Myocyte (in vitro differentiated cells): ENCODE measurements around the gene HSPB2. TPM values are rescaled to one million over a fixed set of nuclear protein-coding genes. Genes with fewer than 3 reads are reported as not detected.
"Not testable (repeated sequence)": the region's sequence is repeated elsewhere in the genome, so short reads cannot be mapped to it uniquely, and the experiment has no call there.

Experiments
- DNase-seq: peaks from one replicate; pipeline ENCODE4 v3.0.0-alpha.2; 2012; ENCODE audit warnings: low read depth
- polyA plus RNA-seq: library from polyadenylated mRNA; unstranded; fragments of >200 nt; gene quantifications from one replicate; pipeline ENCODE4 v1.2.1, GENCODE V29; 2012; ENCODE audit warnings: missing spikeins
- total RNA-seq: library from RNA; depleted of rRNA; stranded (reverse); fragments of >200 nt; gene quantifications from 2 replicates; pipeline ENCODE4 v1.2.3, GENCODE V29; 2014

The HSPB2 gene, protein sequence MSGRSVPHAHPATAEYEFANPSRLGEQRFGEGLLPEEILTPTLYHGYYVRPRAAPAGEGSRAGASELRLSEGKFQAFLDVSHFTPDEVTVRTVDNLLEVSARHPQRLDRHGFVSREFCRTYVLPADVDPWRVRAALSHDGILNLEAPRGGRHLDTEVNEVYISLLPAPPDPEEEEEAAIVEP
- total RNA-seq: 14.6 and 15.6 TPM in 2 replicates
- polyA plus RNA-seq: 67.7 TPM

GRCh38 chr11:111912535-111912934 is at the start of gene HSPB2:
Gene HSPB2 (plus strand): TSS chr11:111912734. CDS start chr11:111912830, 96 bp downstream.
- peak; percentile 82 for DNase-seq

- DNase-seq: no peak
Measured at GRCh38 chr11:111870113-111870512, 42.4 kb upstream of the HSPB2 start.

DNA sequence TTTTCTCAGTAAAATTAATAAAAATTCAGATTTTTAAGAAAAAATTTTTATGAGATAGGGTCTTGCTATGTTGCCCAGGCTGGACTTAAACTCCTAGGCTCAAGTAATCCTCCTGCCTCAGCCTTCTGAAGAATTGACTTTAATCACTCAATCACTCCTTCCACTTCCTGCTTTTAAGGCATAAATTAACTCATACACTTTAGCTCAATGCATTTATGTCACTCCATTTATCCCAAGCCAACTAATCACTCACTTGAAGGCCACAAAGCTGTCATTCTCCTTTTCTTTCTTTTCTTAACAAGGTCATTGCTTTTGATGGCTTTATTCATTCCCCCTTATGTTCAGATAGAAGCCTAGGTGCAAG is 42.0 kb upstream of the HSPB2 start:
- no peak for DNase-seq

DNA sequence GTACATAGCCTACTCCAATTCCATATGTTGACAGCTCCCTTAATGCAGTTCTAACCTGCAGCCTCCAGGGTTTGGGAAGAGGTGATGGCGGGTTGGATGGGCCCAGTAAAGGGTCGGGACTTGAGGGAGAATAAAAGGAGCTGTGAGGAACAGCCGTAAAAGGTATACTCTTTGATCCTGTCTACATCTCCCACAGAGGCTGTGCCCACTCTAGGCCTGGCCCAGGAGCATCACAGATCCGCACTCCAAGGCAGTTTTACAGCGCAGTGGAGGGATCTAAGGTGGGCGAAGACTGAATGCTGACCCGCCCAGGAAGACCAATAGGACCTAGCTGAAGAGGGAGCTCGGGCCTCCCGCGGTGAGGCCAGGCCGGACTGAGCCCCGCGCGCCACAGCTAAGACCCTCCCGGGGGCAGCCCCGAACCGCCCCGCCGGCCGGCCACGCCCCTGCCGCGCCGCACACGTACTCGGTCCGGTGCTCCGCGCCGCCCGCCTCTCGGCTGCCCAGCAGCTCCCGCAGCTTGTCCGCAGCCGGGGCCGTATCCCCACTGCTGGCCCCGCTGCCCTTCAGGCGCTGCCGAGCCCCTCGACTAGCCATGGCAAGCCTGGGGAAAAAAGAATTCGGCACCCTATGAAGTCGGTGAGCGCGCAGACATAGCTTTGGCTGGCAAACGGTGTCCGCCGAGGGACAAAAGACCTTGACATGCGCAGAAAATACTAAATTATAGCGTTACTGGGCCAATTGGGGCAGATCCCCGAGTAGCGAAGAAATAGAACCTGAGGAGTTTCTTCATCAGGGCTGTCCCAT is 41.4 kb upstream of the HSPB2 start, which contains the start of gene ALG9:
TSS of gene ALG9 (minus strand) at position 696 of the 807 bp plus-strand sequence. CDS start at position 597, 99 bp downstream.
- peak; percentile 88 for DNase-seq

- peak; percentile 43 for DNase-seq
Measured at GRCh38 chr11:111871693-111872161, 40.8 kb upstream of the HSPB2 start.

- no peak for DNase-seq
Measured at GRCh38 chr11:111878385-111878848, 34.1 kb upstream of the HSPB2 start.

- DNase-seq: peak; percentile 98
Measured at GRCh38 chr11:111878849-111879636, 33.5 kb upstream of the HSPB2 start, which contains the start of the genes CFAP68 and FDXACB1. Gene CFAP68 (plus strand): TSS chr11:111879541. CDS start chr11:111879561, 20 bp downstream. Gene FDXACB1 (minus strand): TSS chr11:111879165. CDS start chr11:111879132, 33 bp downstream.

DNA sequence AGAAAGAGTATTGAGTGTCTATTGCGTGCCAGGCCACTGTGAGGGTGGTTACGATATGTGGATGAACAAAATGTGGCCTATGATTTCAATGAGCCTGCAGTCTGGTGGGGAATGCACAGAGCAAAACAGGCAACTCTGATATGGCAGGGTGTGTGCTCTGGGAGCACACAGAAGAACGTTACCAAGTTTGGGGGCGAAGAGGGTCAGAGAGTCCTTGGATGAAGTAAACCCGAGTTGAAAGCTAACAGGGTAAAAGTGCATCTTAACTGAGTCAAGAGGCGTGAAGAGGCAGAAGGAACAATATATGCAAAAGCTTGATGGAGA is 32.9 kb upstream of the HSPB2 start:
- DNase-seq: no peak

DNA sequence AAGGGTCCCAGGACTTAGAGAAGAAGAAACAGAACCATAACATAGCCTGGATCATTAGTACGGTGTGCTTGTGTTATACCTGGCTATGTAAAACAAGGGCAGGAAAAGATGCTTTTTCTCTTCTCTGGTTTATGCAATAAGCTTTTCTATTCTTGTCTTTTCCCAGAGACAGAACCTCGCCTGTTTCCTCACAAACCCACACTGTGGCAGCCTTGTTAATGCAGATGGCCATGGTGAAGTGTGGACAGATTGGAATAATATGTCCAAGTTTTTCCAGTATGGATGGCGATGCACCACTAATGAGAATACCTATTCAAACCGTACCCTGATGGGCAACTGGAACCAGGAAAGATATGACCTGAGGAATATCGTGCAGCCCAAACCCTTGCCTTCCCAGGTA is 30.3 kb upstream of the HSPB2 start:
- DNase-seq: no peak

GRCh38 chr11:111885053-111885452 is 27.5 kb upstream of the HSPB2 start:
- not testable (repeated sequence) for DNase-seq

- no peak for DNase-seq
Measured at GRCh38 chr11:111886032-111886431, 26.5 kb upstream of the HSPB2 start.

DNA sequence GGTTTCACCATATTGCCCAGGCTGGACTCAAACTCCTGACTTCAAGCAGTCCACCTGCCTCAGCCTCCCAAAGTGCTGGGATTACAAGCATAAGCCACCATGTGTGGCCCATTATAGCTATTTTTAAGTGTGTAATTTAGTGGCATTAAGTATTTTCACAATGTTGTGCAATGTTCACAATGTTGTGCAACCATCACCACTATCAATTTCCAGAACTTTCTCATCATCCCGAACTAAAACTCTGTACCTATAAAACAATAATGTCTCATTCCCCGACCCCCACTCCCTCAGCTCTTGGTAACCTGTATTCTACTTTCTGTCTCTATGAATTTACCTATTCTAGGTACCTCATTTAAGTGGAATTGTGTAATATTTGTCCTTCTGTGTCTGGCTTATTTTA is 25.7 kb upstream of the HSPB2 start:
- no peak for DNase-seq

DNA sequence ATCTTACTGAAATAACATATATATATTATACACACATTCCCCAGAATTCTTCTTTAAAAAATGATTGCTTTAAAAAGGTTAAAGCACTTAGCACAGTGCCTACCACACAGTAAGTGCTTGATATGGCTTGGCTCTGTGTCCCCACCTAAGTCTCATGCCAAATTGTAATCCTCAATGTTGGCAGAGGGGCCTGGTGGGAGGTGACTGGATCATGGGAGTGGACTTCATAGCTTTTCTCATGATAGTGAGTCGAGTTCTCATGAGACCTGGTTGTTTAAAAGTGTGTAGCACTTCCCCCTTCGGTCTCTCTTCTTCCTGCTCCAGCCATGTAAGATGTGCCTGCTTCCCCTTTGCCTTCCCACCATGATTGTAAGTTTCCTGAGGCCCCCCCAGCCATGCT is 7.1 kb upstream of the HSPB2 start:
- no peak for DNase-seq

DNA sequence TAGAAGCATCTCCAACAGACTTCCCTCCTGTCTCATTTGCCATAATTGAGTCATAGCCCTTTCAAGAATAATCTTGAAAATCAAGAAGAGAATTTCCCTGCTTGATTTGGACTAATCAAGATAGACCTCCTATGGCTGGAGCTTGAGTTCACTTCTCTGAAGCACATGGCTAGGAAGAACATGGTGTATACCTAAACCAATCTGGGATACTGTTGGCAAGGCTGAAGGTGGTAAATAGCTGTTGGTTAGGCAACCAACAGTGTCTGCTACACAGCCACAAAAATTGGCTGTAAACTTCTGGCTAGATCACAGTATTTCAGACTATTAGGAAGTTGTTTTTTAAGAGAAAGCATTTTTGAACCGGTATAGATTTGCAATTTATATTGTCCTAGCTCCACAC is 5.9 kb upstream of the HSPB2 start:
- DNase-seq: no peak

- no peak for DNase-seq
Measured at GRCh38 chr11:111908639-111909305, 3.8 kb upstream of the HSPB2 start.

GRCh38 chr11:111909378-111909777 is 3.2 kb upstream of the HSPB2 start:
- no peak for DNase-seq

DNA sequence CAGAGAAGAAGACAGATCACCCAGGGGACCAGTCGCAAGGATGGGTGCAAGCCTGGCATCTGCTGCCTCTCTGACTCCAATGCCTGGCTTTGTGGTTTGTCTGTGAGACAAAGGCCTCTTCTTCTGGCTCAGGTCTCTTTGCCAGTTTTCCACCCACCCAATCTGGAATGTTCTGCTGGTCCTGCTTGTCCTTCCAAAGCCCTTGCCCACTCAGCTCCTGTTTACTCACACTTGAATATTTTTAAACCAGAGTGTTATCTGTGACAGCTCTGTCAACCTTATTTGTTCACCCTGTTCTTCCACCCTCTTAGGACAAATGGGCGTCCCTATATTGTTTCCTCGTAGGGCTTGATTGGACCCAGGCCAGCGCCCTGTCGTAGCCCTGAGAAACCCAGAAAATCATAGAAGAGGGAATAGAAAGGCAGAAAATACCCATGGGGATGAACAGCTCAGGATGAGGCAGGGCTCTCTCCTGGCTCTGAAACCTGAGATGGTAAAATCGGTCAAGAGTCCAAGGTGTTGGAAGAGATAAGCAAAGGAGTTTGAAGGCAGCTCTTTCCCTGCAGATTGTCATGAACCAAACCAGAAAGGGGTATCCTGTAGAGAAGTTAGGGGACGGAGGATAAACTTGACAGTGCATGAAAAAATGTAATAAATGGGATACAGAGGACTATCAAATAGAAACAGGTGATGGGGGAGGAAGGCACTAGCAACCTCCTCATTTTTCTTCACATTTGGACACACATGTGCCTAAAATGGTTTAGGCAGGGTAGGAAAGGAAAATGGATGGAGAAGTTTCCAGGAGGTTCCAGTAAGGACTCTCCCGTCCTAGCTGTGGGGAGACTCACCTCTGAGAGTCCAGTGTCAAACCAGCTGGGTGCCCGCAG is 1.6 kb upstream of the HSPB2 start:
- peak; percentile 71 for DNase-seq

- DNase-seq: peak; percentile 99
Measured at GRCh38 chr11:111911563-111912401, 752 bp upstream of the HSPB2 start, which contains the start of gene CRYAB. Gene CRYAB (minus strand): TSS chr11:111911770. CDS start chr11:111911724, 46 bp downstream.
